ENCODE measurements around the gene TRIO. TPM values are rescaled to one million over a fixed set of nuclear protein-coding genes. Genes with fewer than 3 reads are reported as not detected.

Gene TRIO
- total and polyA plus RNA-seq, 11 donors: 35.2 to 99.1 (median 58.4) TPM

GRCh38 chr5:14445013-14445412 is 301.9 kb downstream of the TRIO start:
- H3K27ac ChIP-seq: peak overlapping the region in 7 of 12 donors; percentile 8 to 81 (median 56)
- WGBS, 4 donors: 68 to 78% (median 72%) methylated on average over 4 of the region's 4 CpGs
- TF ChIP-seq CTCF (IDR thresholded peaks at IDR 0.05) (no peak), POLR2A (IDR thresholded peaks at IDR 0.05) (no peak)

GRCh38 chr5:14445576-14446290 is 302.6 kb downstream of the TRIO start:
- peak in 2 of 4 donors; percentile 3 to 12 for ATAC-seq
- Histone ChIP-seq H3K36me3 (peaks cover 0 to 7% (median 0%) of the 10 kb centered on the region in 9 donors), H3K9me3 (no peaks in the 10 kb centered on the region), H3K27me3 (no peaks in the 10 kb centered on the region), H3K4me1 (peaks cover 13 to 81% (median 57%) of the 10 kb centered on the region in 12 donors), H3K27ac (peak overlapping the region in 10 of 12 donors; percentile 8 to 81 (median 42)), H3K4me3 (peak overlapping the region in 4 of 12 donors; percentile 7 to 30 (median 17))
- intact Hi-C loops (cut with DNase I): loop anchor here in 3 of 10 donors (5.0 kb wide), 3 partner anchors 33 to 43 kb away; no protein-coding TSS in a partner anchor
- DNase-seq: peak in 3 of 5 donors; percentile 31 to 44 (median 35)
- 25 to 44% (median 29%) methylated on average over 15 of the region's 15 CpGs for WGBS, 4 donors
- no peak for TF ChIP-seq CTCF (IDR thresholded peaks at IDR 0.05)
- no peak for TF ChIP-seq POLR2A (IDR thresholded peaks at IDR 0.05)

More at GRCh38 chr5:14445013-14445412, 301.9 kb downstream of the TRIO start:
- H3K27me3 ChIP-seq: no peaks in the 10 kb centered on the region
- H3K36me3 ChIP-seq: no peaks in the 10 kb centered on the region
- no peaks in the 10 kb centered on the region for H3K9me3 ChIP-seq
- DNase-seq: peak in 1 of 5 donors; percentile 41
- ATAC-seq: no peak
- peak overlapping the region in 1 of 12 donors; percentile 57 for H3K4me3 ChIP-seq
- H3K4me1 ChIP-seq: peaks cover 10 to 80% (median 50%) of the 10 kb centered on the region in 12 donors
- intact Hi-C loops (cut with DNase I): loop anchor here in 3 of 10 donors (5.0 kb wide), 3 partner anchors 33 to 43 kb away; no protein-coding TSS in a partner anchor

GRCh38 chr5:14447958-14448911 is 305.1 kb downstream of the TRIO start:
- Histone ChIP-seq H3K4me3 (no peak overlapping the region), H3K27ac (peak overlapping the region; percentile 42 to 87 (median 77)), H3K27me3 (no peaks in the 10 kb centered on the region), H3K9me3 (no peaks in the 10 kb centered on the region), H3K36me3 (peaks cover 0 to 18% (median 3%) of the 10 kb centered on the region in 9 donors), H3K4me1 (peaks cover 14 to 98% (median 69%) of the 10 kb centered on the region in 12 donors)
- peak in 4 of 5 donors; percentile 39 to 54 (median 48) for DNase-seq
- intact Hi-C loops (cut with DNase I): loop anchor here in 3 of 10 donors (5.0 kb wide), 3 partner anchors 36 to 46 kb away; no protein-coding TSS in a partner anchor
- TF ChIP-seq CTCF (IDR thresholded peaks at IDR 0.05) (no peak), POLR2A (IDR thresholded peaks at IDR 0.05) (no peak)
- ATAC-seq: peak in 3 of 4 donors; percentile 35 to 49 (median 40)
- 39 to 53% (median 46%) methylated on average over 11 to 17 of the region's 17 CpGs for WGBS, 4 donors
